Progenitor cell of endocrine pancreas (in vitro differentiated cells): ENCODE measurements around the gene HSPB6. TPM values are rescaled to one million over a fixed set of nuclear protein-coding genes. Genes with fewer than 3 reads are reported as not detected.

ENCODE experiments used
- DNase-seq: peaks from one replicate; pipeline ENCODE4 v3.0.0; 2021; ENCODE audit warnings: low spot score; ENCODE audit not compliant: unreplicated experiment
- H3K27ac Mint-ChIP-seq: 2 replicates; pipeline ENCODE4 v1.8.0; 2021; ENCODE audit warnings: mild to moderate bottlenecking, moderate library complexity, mixed read lengths
- H3K27me3 Mint-ChIP-seq: 2 replicates; pipeline ENCODE4 v1.8.0; 2021; ENCODE audit warnings: mixed read lengths
- H3K36me3 Mint-ChIP-seq: 2 replicates; pipeline ENCODE4 v1.8.0; 2022; ENCODE audit warnings: mixed read lengths; ENCODE audit not compliant: insufficient read depth
- H3K4me1 Mint-ChIP-seq: 2 replicates; pipeline ENCODE4 v1.8.0; 2021; ENCODE audit warnings: low read depth, mixed read lengths
- H3K4me3 Mint-ChIP-seq: 2 replicates; pipeline ENCODE4 v1.8.0; 2021; ENCODE audit warnings: low read depth, mild to moderate bottlenecking, moderate library complexity, mixed read lengths
- H3K9me3 Mint-ChIP-seq: 2 replicates; pipeline ENCODE4 v1.8.0; 2021; ENCODE audit warnings: low read depth, mixed read lengths
- total RNA-seq: library from RNA; stranded (reverse); gene quantifications from 2 replicates; pipeline ENCODE4 v1.2.1, GENCODE V29; 2021
- TF ChIP-seq, protein P1 (sequence below): fragments of 200-600 bp; sonication (generic); IDR thresholded peaks from one replicate; pipeline ENCODE4 v1.5.0; 2021; ENCODE audit warnings: antibody characterized with exemption, mild to moderate bottlenecking; ENCODE audit not compliant: unreplicated experiment

Gene HSPB6
- total RNA-seq, 1 donor from 2014 or later, result not detected

DNA sequence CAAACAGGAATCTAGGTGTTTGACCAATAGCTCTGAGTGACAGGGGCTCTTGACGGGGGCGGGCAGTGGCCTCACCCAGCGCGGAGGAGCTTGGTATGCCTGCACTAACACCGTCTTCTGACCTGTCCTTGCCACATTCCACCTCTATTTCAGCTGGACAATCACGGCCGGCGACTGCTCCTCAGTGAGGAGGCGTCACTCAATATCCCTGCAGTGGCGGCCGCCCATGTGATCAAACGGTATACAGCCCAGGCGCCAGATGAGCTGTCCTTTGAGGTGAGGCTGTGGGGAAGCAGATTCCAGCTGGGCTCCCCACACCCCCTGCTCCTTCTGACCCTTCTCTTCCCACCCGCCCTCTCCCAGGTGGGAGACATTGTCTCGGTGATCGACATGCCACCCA lies 23.2 kb upstream of the HSPB6 start:
- Mint-ChIP-seq H3K9me3 (no peaks in the 10 kb centered on the region), H3K27me3 (peaks cover 30% of the 10 kb centered on the region), H3K4me3 (no peak overlapping the region), H3K36me3 (peaks cover 15% of the 10 kb centered on the region), H3K4me1 (peaks cover 10% of the 10 kb centered on the region), H3K27ac (no peak overlapping the region)
- TF ChIP-seq, protein P1, sequence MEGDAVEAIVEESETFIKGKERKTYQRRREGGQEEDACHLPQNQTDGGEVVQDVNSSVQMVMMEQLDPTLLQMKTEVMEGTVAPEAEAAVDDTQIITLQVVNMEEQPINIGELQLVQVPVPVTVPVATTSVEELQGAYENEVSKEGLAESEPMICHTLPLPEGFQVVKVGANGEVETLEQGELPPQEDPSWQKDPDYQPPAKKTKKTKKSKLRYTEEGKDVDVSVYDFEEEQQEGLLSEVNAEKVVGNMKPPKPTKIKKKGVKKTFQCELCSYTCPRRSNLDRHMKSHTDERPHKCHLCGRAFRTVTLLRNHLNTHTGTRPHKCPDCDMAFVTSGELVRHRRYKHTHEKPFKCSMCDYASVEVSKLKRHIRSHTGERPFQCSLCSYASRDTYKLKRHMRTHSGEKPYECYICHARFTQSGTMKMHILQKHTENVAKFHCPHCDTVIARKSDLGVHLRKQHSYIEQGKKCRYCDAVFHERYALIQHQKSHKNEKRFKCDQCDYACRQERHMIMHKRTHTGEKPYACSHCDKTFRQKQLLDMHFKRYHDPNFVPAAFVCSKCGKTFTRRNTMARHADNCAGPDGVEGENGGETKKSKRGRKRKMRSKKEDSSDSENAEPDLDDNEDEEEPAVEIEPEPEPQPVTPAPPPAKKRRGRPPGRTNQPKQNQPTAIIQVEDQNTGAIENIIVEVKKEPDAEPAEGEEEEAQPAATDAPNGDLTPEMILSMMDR, result no peak
- no peak for DNase-seq

DNA sequence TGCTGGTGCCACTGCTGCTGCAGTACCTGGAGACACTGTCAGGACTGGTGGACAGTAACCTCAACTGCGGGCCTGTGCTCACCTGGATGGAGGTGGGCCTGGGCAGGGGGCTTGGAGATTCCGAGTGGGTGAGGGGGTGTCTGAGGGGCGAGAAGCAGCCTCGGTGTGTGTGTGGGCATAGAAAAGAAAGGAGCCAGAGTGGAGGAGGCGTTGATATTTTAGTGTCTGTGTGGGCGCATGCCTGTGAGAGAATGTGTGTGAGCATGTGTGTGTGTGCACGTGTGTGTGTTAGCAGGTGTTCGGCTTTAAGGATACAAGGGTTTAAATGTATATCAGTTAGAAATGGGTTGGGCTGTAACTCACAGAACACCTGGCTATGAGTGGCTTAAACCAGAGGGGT lies 22.2 kb upstream of the HSPB6 start:
- no peak for DNase-seq
- Mint-ChIP-seq H3K4me1 (peaks cover 11% of the 10 kb centered on the region), H3K36me3 (peaks cover 15% of the 10 kb centered on the region), H3K27me3 (peaks cover 37% of the 10 kb centered on the region), H3K9me3 (no peaks in the 10 kb centered on the region), H3K4me3 (no peak overlapping the region), H3K27ac (no peak overlapping the region)
- TF ChIP-seq, protein P1, result no peak

DNA sequence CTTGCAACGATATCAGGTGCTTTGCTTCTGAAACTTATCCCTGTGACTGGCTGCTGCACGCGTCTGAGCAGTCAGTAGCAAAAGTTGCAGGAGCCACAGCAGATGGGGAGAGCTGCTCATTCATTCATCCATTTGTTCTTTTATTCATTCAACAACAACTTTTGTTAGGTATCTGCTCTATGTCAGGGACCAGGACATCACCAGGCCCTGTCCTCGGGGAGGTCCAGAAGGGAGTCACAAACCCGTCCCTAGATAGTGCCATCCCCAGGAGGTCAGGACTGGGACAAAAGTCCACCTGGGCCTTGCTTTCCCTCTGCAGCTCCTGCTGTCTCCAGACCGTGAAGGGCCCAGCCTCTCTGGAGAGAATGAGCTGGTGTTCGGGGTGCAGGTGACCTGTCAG lies 21.1 kb upstream of the HSPB6 start:
- Mint-ChIP-seq H3K9me3 (no peaks in the 10 kb centered on the region), H3K4me1 (peaks cover 7% of the 10 kb centered on the region), H3K36me3 (peaks cover 11% of the 10 kb centered on the region), H3K4me3 (peak overlapping the region; percentile 5), H3K27me3 (peaks cover 30% of the 10 kb centered on the region), H3K27ac (no peak overlapping the region)
- TF ChIP-seq, protein P1, result no peak
- no peak for DNase-seq

DNA sequence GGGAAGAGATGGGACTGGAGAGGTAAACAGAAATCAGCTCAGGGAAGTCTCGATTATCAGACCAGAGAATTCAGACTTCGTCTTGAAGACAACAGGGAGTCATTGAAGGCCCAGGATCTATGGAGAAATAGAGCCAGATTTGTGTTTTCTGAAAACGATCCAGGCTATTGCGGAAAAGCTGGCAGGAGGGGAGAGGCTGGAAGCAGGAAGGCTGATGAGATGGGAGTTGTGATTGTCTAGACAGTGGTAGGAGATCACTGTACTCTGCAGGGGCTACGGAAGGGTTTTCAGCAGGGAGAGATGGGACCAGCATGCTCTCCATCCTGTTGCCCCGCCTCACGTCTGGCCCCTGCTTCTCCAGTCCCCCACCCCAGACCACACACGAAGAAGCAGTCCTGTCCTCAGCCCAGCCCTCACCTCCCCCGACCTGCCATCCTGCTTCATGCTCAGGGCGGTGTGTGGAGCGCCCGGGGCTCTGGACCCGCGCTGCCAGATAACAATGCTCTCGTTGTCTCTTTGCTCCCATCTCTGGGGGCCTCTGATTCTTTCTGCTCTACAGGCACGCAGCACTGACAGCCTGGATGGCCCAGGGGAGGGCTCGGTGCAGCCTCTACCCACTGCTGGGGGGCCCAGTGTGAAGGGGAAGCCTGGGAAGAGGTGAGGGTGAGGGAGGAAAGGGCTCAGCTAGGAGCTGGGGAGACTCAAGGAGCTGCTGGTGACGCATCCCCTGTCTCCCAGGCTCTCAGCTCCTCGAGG lies 20.4 kb upstream of the HSPB6 start:
- Mint-ChIP-seq H3K27me3 (peaks cover 32% of the 10 kb centered on the region), H3K4me3 (peak overlapping the region; percentile 72), H3K27ac (no peak overlapping the region)

DNA sequence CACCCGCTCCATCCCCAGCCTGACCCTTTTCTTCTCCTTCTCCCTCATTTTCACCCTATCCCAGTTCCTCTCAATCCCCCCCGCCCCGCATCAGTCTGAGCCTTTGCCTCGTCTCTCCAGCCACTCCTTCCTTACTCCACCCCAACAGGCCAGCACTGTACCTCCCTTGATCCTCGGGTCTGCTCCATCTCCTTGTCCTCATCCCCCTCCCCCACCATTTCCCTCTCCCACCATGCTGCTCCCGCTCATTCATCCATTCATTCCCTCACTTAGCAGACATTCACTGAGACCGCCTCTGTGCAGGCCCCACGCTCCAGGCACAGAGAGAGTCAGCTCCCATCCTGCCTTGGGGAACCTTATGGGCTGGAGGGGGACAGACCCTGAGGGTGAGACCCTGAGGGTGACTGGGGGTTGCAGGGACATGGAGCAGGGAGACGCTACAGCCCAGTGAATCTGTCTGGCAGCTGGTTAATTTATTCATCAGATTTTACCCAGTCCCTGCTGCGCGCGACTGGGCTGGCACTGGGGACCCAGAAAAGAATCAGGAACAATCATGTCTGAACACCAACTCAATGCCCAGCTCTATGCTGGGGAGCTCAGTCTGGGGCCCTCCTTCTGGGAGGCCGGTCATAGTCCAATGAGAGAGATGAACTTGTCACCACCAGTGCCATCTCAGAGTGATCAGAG lies 19.4 kb upstream of the HSPB6 start:
- no peak for DNase-seq
- Mint-ChIP-seq H3K9me3 (no peaks in the 10 kb centered on the region), H3K36me3 (peaks cover 3% of the 10 kb centered on the region), H3K4me1 (peaks cover 7% of the 10 kb centered on the region), H3K27me3 (peaks cover 30% of the 10 kb centered on the region), H3K27ac (no peak overlapping the region), H3K4me3 (peak overlapping the region; percentile 72)
- TF ChIP-seq, protein P1, result no peak

More for the DNA sequence above, 20.4 kb upstream of the HSPB6 start:
- TF ChIP-seq, protein P1, result no peak
- Mint-ChIP-seq H3K4me1 (peaks cover 7% of the 10 kb centered on the region), H3K36me3 (peaks cover 6% of the 10 kb centered on the region), H3K9me3 (no peaks in the 10 kb centered on the region)
- DNase-seq, result no peak
